Measurements from ENCODE around the gene IQCN.

IQCN gene

GRCh38 chr19:18274219-18274780 lies at the start of gene IQCN:
TSS of gene IQCN (minus strand) at chr19:18274452. CDS start at chr19:18269478, 4,974 bp downstream.
- DNase-seq = no peak

- DNase-seq = peak; percentile 98 to 99
Measured at GRCh38 chr19:18322759-18323460, 48.7 kb upstream of the IQCN start, which contains the start of gene LSM4. TSS of gene LSM4 (minus strand) at chr19:18323076. CDS start at chr19:18323020, 56 bp downstream.

- DNase-seq = peak; percentile 23 to 43
Measured at GRCh38 chr19:18322318-18322758, 48.1 kb upstream of the IQCN start.

GRCh38 chr19:18321734-18322102 lies 47.5 kb upstream of the IQCN start:
- no peak for DNase-seq

- DNase-seq = no peak
Measured at GRCh38 chr19:18320865-18321733, 46.8 kb upstream of the IQCN start.

- DNase-seq = no peak
Measured at GRCh38 chr19:18319591-18320135, 45.4 kb upstream of the IQCN start.

- DNase-seq = no peak
Measured at GRCh38 chr19:18317961-18318800, 43.9 kb upstream of the IQCN start.

- no peak for DNase-seq
Measured at GRCh38 chr19:18313398-18313797, 39.1 kb upstream of the IQCN start.

GRCh38 chr19:18312092-18312534 lies 37.9 kb upstream of the IQCN start:
- DNase-seq = no peak

GRCh38 chr19:18311502-18312091 lies 37.3 kb upstream of the IQCN start:
- DNase-seq = no peak

GRCh38 chr19:18310966-18311365 lies 36.7 kb upstream of the IQCN start:
- no peak for DNase-seq

- DNase-seq = no peak
Measured at GRCh38 chr19:18310118-18310909, 36.1 kb upstream of the IQCN start.

- no peak for DNase-seq
Measured at GRCh38 chr19:18309525-18310064, 35.3 kb upstream of the IQCN start.

- no peak for DNase-seq
Measured at GRCh38 chr19:18308948-18309325, 34.7 kb upstream of the IQCN start.

- DNase-seq = no peak
Measured at GRCh38 chr19:18308051-18308947, 34.0 kb upstream of the IQCN start.

GRCh38 chr19:18307271-18307681 lies 33.0 kb upstream of the IQCN start:
- DNase-seq = no peak

GRCh38 chr19:18306888-18307260 lies 32.6 kb upstream of the IQCN start:
- no peak for DNase-seq

- DNase-seq = no peak
Measured at GRCh38 chr19:18306209-18306887, 32.1 kb upstream of the IQCN start.

All from NCI-H2081 (cell line).